GDM1 (cell line): ENCODE results near the gene TUBB1.

ENCODE experiments used
- DNase-seq: peaks from one replicate; lab custom pipeline; 2025; lab: John Stamatoyannopoulos, UW

TUBB1 gene

GRCh38 chr20:58989196-58989595 lies 30.0 kb upstream of the TUBB1 start:
- no peak for DNase-seq

DNA sequence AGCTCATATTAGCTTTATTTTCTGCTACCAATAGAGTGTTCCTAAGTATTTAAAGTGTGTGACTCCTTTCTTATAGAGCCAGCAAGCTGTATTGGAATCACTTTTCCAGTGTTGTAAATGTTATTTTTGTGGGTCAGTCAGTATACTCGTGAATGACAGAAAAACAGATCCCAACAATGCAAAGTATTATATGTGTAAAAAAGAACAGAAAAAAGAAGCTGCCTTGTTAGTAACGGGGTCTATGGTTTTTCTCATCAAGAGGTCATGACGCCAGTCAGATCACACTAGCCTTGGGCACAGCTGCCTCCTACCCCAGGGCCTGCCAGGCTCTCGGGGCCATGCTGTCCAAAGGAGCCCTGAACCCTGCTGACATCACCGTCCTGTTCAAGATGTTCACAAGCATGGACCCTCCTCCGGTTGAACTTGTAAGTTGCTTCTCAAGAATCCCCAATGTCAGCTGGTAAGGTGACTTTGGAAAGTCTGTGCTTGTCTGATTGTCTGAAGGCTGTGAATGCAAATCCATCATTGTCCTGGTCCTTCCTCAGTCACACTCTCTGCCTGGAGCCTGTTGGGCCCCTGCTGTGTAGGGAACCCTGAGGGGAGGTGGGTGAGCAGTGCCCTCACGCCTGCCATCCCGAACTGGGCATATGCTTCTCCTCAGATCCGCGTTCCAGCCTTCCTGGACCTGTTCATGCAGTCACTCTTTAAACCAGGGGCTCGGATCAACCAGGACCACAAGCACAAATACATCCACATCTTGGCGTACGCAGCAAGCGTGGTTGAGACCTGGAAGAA lies 28.4 kb upstream of the TUBB1 start:
- DNase-seq, result no peak

DNA sequence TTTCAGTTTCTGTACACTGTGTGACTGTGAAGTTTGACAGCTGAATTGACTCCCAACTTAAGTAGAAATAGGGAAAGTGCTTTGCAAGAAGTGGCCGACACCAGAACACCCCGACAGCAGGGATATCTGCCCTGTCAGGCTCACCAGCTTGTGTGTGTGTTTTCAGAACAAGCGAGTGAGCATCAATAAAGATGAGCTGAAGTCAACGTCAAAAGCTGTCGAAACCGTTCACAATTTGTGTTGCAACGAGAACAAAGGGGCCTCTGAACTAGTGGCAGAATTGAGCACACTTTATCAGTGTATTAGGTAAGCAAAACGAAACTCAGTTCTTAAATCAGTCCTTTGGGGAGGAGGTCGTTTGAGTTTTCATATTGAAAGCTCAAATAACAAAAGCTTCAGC lies 27.5 kb upstream of the TUBB1 start:
- DNase-seq, result no peak

GRCh38 chr20:58992911-58993310 lies 26.3 kb upstream of the TUBB1 start:
- DNase-seq, result no peak

DNA sequence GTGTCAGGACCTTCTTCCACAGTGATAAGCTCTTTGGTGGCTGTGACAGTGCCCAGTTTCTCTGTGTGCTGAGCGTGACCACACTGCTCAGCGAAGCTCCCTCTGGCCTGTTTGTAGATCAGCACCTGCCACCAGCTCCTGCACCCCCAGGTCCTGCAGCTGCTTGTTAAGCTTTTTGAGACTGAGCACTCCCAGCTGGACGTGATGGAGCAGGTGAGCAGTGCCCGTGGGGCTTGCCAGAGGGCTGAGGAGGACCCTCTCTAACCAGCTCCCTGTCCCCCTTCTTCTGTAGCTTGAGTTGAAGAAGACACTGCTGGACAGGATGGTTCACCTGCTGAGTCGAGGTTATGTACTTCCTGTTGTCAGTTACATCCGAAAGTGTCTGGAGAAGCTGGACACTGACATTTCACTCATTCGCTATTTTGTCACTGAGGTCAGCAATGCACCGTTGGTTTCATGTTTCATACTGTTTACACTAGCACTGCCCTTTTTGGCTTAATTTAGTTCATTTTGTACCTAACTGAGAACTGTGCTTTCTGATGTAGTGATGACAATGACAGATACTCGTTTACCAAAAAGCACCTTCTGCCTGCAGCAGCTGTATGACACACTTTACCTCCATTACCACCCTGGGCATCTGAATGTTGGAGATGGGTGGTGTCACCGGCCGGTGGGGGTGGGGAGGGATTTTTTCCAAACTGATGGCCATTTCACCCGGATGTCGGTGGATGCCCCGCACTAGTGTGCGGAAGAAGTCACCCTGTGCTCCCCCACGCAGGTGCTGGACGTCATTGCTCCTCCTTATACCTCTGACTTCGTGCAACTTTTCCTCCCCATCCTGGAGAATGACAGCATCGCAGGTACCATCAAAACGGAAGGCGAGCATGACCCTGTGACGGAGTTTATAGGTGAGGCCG lies 25.6 kb upstream of the TUBB1 start:
- no peak for DNase-seq

DNA sequence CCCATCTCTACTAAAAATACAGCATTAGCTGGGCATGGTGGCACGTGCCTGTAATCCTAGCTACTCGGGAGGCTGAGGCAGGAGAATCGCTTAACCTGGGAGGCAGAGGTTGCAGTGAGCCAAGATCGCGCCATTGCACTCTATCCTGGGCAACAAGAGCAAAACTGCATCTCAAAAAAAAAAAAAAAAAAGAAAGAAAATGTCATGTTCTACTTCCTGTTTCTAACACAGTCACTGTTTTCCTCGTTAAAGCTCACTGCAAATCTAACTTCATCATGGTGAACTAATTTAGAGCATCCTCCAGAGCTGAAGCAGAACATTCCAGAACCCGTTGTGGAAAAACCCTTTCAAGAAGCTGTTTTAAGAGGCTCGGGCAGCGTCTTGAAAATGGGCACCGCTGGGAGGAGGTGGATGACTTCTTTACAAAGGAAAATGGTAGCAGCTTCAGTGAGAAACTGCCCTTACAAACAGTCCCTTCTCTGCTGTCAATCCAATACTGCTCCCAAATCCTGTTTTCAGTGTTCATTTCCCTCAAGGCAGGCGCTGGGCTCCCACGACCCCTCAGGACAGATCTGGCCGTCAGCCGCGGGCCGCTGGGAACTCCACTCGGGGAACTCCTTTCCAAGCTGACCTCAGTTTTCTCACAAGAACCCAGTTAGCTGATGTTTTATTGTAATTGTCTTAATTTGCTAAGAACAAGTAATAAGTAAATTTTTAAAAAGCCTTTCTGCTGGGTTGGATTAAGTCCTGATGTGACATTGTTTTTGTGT lies 24.7 kb upstream of the TUBB1 start:
- DNase-seq, result no peak

DNA sequence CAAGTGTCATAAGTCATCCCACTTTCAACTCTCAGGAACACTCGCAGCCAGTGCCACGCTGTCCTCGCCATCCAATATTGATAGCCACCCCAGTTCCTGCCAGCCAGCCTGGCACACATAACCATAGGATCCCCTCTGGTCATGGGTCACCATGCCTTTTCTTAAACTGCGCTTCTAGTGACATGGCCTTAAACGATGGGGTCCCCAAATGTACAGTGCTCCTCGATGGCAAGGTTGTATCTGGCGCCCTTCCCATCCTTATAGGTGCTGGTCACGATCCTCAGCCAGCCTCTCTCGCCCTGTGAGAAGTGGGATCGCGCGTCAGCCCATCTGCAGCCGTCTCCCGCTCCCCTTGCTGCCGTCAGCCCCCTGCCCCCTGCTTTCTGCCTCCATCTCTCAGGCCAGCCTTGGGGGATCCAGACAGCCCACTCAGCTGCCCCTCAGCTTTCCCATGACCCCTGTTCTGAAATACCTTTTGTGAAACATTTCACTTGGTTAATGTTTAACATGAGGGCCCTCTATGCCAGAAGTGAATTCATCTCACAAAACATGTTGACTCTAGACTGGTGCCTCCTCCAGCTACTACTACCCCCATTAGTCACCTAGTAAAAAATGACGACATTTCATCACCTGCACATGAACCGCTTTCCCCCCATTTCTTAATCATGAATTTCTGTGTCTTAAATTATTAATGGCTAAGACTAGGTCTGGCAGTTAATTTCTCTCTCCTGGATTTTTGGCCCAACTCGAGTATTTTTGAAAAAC lies 23.6 kb upstream of the TUBB1 start:
- no peak for DNase-seq

- no peak for DNase-seq
These were observed 23.0 kb upstream of the TUBB1 start for GRCh38 chr20:58996226-58996611.

DNA sequence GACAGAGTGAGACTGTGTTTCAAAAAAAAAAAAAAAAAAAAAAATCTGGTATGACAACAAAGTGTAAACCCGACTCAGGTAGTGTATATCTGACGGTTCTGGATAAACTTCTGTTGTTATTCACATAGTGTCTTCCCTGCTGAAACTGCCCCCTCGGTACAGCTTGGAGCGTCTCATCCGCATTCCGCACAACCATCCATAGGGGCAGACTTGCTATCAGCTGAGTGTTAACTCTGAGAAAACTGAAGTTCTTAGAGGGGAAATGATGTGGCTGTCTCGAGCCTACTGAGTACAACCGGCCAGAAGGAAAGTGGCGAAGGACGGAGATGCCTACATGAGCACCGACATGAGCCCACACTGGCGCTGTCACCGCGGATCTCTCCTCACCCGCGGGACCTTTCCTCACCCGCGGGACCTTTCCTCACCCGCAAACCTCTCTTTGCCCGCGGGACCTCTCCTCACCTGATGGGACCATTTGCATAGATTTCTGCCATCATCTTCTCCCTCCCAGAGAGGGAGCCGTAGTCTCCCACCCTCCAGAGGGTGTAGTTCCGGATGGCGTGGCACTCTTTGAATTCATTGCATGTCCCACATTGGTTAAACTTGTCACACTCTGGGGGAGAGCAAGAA lies 22.0 kb upstream of the TUBB1 start:
- DNase-seq, result no peak

- no peak for DNase-seq
These were observed 20.6 kb upstream of the TUBB1 start for GRCh38 chr20:58998656-58999055.

GRCh38 chr20:59000326-59000725 lies 18.9 kb upstream of the TUBB1 start:
- DNase-seq, result no peak

DNA sequence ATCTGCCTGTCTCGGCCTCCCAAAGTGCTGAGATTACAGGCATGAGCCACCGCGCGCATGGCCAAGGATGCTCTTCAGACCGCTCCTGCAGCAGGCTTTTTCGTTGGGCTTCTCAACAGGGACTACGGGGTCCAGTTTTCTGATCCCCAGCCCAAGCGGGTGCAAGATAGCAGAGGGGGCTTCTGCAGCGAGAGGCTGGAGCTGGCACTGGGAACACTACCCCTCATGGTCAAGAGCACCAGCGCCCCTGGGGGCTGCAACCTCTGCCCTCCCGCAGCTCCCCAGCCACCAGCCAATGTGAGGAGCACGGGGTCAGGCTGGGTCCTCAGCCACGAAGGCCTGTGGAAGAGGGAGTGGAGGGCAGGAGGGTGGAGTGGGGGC lies 18.2 kb upstream of the TUBB1 start:
- no peak for DNase-seq

DNA sequence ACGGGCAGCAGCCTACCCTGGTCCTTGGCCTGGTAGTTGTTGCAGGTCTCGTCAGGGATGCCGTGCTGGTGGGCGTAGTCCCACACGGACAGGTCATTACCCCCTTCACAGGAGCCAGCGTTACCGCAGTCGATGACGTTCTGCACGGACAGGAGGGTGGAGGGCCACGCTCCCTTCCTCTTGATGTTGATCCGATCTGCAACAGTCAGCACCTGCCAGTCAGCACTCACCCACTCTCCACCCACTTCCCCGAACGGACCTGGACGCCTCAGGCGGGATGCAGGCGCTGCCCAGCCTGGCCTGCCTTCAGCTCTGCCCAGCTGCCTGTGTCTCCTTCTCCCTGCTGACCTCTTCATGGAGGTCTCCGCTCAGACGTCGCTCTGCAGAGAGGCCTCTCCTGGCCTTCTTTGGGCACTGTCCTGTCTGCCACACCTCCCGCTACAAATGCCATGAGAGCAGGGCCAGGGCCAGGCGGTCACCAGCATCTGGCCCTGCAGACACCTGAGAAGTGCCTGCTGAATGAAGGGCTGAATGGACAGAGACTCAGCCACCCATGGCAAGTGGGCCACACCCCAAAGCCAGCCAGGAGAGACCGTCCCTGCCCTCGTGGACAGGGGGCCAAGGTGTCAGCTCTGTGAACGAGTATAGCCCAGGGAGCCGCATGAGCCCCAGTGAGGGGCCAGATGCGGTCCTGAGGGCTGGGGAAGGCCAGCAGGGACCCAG lies 17.6 kb upstream of the TUBB1 start:
- no peak for DNase-seq

DNA sequence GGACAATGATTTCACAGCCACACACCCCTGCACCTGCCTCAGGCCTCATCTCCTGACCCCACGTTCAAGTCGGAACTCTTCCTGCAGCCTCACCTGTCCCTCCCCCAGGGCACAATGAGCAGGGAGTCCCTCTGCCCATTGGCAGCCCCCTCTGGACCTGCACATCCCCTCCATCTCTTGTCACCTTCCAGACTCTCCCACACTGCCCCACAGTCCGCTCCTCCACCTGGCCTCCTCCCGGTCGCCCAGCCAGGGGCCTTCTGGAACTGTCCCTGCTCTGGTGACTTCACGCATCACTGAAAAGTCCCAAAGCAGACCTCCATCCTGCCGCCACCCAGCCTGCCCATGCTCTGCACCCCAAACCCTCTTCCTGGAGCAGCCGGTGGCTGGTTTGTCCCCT lies 16.8 kb upstream of the TUBB1 start:
- DNase-seq, result no peak

DNA sequence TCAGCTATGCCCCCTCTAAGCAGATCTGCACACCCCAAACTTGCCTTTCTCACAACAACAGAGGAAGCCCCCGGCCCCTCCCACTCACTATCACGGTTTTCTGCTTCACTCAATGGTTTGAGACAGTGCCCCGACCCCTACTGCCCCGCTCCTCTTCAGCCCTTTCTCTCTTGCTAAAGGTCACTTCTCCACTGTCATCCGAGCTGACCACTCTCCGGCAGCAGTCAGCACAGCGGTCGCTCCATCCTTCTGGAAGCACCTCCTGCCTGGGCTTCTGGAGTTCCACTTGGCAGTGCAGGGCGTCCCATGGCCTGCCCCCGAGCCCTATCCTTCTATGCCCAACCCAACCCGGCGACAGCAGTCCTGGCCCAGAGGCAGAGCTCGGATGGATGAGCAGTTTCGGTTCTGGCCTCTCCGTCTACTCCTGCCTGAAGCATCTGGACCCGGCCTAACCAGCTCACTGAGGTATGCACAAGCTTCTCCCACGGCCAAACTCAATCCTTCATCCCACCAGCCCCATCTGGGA lies 16.3 kb upstream of the TUBB1 start:
- no peak for DNase-seq

GRCh38 chr20:59003836-59004492 lies 15.3 kb upstream of the TUBB1 start:
- DNase-seq, result no peak

- DNase-seq, result no peak
These were observed 14.8 kb upstream of the TUBB1 start for GRCh38 chr20:59004493-59004762.

- DNase-seq, result peak; percentile 18
These were observed 14.3 kb upstream of the TUBB1 start for GRCh38 chr20:59004763-59005522.

- DNase-seq, result no peak
These were observed 13.6 kb upstream of the TUBB1 start for GRCh38 chr20:59005523-59006166.
